ENCODE measurements around the gene KIAA0930.

DNA sequence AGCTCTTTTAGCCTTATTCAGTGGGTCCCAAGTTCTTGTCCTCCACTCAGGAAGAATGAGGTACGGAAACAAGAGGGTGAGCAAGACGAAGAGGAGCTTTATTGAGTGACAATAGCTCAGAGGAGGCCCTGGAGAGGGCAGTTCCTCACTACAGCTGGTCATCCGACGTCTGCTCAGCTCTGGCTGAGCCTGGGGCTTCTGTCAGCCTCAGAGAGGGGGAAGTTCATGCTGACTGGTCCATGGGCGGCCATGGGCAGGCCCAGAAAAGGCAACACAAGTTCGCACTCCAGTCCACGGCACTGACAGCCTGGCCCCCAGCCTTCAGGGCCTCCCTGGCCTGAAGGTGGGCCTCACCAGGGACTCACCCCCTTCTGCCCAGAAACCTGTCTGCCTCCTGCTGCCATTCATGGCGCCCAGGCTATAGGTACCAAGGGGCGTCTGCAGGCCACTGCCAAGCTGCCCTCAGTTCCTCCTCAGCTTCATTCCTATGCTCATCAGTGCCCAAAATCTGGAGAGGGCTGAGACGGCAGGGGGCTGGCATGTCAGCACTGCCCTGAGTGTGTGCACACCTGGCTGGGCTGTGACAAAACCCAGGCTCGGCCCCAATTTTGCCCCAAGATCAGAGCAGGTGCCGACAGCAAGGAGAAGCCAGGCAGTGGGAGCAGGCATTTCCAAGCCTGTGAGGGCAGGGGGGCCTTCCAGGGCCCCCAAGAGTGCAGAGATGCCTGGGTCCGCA, 21.7 kb upstream of the KIAA0930 start:
- TF ChIP-seq POLR2AphosphoS5 (IDR thresholded peaks at IDR 0.05) (no peak), POLR2A (IDR thresholded peaks at IDR 0.05) (no peak)

Measured in breast epithelium (tissue), 3 donors.